HG03571 (cell line): ENCODE results near the gene TAOK3.
"Not testable (repeated sequence)": the region's sequence is repeated elsewhere in the genome, so short reads cannot be mapped to it uniquely, and the experiment has no call there.

ENCODE experiments used
- ATAC-seq: cut with Tn5 transposase; IDR thresholded peaks from one replicate; pipeline ENCODE4 v1.9.1; 2021; ENCODE audit not compliant: unreplicated experiment

TAOK3 gene

GRCh38 chr12:118304093-118304492 is 68.6 kb downstream of the TAOK3 start:
- no peak for ATAC-seq

- ATAC-seq: no peak
Observed at GRCh38 chr12:118302053-118302452, 70.7 kb downstream of the TAOK3 start.

- ATAC-seq: no peak
Observed at GRCh38 chr12:118299791-118300460, 72.8 kb downstream of the TAOK3 start.

- no peak for ATAC-seq
Observed at GRCh38 chr12:118297284-118297683, 75.4 kb downstream of the TAOK3 start.

- no peak for ATAC-seq
Observed at GRCh38 chr12:118292836-118293235, 79.9 kb downstream of the TAOK3 start.

GRCh38 chr12:118290130-118290529 is 82.6 kb downstream of the TAOK3 start:
- no peak for ATAC-seq

GRCh38 chr12:118288174-118288573 is 84.5 kb downstream of the TAOK3 start:
- ATAC-seq: no peak

- no peak for ATAC-seq
Observed at GRCh38 chr12:118287728-118288127, 85.0 kb downstream of the TAOK3 start.

GRCh38 chr12:118282767-118283166 is 89.9 kb downstream of the TAOK3 start:
- ATAC-seq: no peak

- not testable (repeated sequence) for ATAC-seq
Observed at GRCh38 chr12:118278288-118278687, 94.4 kb downstream of the TAOK3 start.

GRCh38 chr12:118274066-118274465 is 98.6 kb downstream of the TAOK3 start:
- ATAC-seq: no peak

- ATAC-seq: no peak
Observed at GRCh38 chr12:118271770-118272417, 100.8 kb downstream of the TAOK3 start.

- ATAC-seq: no peak
Observed at GRCh38 chr12:118271183-118271582, 101.5 kb downstream of the TAOK3 start.

GRCh38 chr12:118269806-118270205 is 102.9 kb downstream of the TAOK3 start:
- no peak for ATAC-seq

- ATAC-seq: no peak
Observed at GRCh38 chr12:118259079-118259478, 113.6 kb downstream of the TAOK3 start.

GRCh38 chr12:118256352-118256751 is 116.4 kb downstream of the TAOK3 start:
- no peak for ATAC-seq

GRCh38 chr12:118249547-118249946 is 123.2 kb downstream of the TAOK3 start:
- ATAC-seq: no peak

GRCh38 chr12:118245886-118246285 is 126.8 kb downstream of the TAOK3 start:
- not testable (repeated sequence) for ATAC-seq

GRCh38 chr12:118238888-118239287 is 133.8 kb downstream of the TAOK3 start:
- peak; percentile 60 for ATAC-seq

GRCh38 chr12:118237908-118238307 is 134.8 kb downstream of the TAOK3 start:
- no peak for ATAC-seq

GRCh38 chr12:118237052-118237665 is 135.5 kb downstream of the TAOK3 start:
- peak; percentile 77 for ATAC-seq

GRCh38 chr12:118220702-118221101 is 152.0 kb downstream of the TAOK3 start:
- ATAC-seq: no peak
